GM20000 (cell line): ENCODE measurements around the gene GTF2A2.

Source experiments
- DNase-seq: peaks from one replicate; pipeline ENCODE4 v3.0.0; 2012; ENCODE audit warnings: low spot score
- CTCF ChIP-seq: IDR thresholded peaks from 2 replicates; pipeline ENCODE4 v1.5.1; 2012; ENCODE audit warnings: mild to moderate bottlenecking, control low read depth; ENCODE audit errors: extremely low read depth, missing control alignments

GTF2A2 gene

GRCh38 chr15:59605994-59606393, 51.3 kb downstream of the GTF2A2 start:
- no peak for DNase-seq
- TF ChIP-seq CTCF, result no peak

GRCh38 chr15:59598461-59598860, 58.9 kb downstream of the GTF2A2 start:
- no peak for TF ChIP-seq CTCF

DNA sequence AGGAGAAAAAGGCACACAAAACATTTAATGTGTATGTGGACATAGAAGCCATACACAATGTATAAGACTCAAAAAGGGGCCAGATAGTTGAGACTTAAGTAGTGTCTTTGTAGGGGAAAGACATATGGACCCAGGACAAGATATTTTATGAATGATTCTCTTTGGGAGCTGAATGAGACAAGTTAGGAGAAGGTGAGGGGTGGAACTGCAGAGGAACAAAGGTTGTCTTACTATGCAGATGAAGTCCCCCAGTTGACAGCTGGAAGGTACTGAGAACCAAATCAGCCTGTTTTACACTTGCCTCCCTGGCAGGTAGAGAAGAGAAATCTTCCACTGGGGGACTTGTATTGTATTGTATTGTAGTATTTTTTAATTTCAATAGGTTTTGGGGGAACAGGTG, 60.7 kb downstream of the GTF2A2 start:
- no peak for DNase-seq
- TF ChIP-seq CTCF, result no peak

More at GRCh38 chr15:59598461-59598860, 58.9 kb downstream of the GTF2A2 start:
- DNase-seq, result no peak

- no peak for TF ChIP-seq CTCF
- no peak for DNase-seq
Observed at GRCh38 chr15:59595434-59595915, 61.8 kb downstream of the GTF2A2 start.

- DNase-seq, result no peak
- no peak for TF ChIP-seq CTCF
Observed at GRCh38 chr15:59594991-59595390, 62.3 kb downstream of the GTF2A2 start.

DNA sequence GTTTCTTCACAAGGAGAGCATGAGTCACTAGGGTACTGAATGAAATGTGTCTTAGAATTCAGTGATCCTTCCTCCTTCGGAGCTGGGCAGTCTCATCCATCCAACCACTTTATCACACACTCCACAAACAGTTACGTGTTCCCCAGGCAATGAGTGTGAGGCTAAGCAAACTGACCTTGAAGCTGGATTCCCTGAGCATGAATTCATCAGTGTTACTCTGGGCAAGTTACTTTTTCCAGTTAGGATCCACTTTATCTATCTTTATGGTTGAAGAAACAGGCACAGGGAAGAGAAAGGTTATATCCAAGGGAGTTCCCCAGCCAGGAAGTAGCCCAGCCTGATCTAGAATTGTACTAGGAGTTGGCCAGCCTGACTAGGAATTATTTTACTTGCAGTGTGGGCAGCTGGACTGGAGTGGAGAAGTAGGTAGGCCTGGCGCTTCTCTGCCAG, 62.8 kb downstream of the GTF2A2 start:
- no peak for TF ChIP-seq CTCF
- DNase-seq, result no peak

DNA sequence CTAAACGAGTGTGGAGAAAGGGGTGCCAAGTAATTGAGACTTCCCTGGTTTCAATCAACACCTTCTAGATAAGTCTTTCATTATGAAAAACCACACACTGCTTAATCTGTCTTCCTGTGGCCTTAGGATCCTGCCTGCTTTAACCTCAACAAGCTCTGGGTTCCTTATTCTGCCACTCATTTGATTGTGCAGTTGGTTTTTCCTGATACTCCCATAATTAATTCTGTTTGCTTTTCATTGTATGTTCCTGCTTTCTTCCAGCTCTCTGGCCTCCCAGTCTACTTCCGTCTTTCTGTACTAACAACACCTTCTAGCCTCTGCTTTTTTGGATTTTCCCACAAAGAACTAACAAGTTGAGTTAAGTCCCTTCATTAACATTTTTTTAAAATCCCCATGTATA, 66.0 kb downstream of the GTF2A2 start:
- no peak for TF ChIP-seq CTCF

GRCh38 chr15:59590027-59590426, 67.3 kb downstream of the GTF2A2 start:
- DNase-seq, result peak; percentile 47
- no peak for TF ChIP-seq CTCF

More for the DNA sequence above, 66.0 kb downstream of the GTF2A2 start:
- no peak for DNase-seq
